HepG2 (cell line): ENCODE data around the gene GRIK2. TPM values are rescaled to one million over a fixed set of nuclear protein-coding genes. Genes with fewer than 3 reads are reported as not detected.

Source experiments
- ATAC-seq: fragments of 200-7000 bp; cut with Tn5 transposase; 3 replicates; pipeline ENCODE4 v1.9.1; 2020; ENCODE audit warnings: mild to moderate bottlenecking, moderate library complexity
- BruUV-seq: library from RNA; stranded (reverse); fragments of 400-500 nt; replicated peaks from 2 replicates; lab custom pipeline; 2021; lab: Mats Ljungman, UMichigan
- CTCF ChIA-PET: fragments of 300-600 bp; formaldehyde crosslinking; extraction: SDS; loops from one replicate; lab custom pipeline; 2021; ENCODE audit warnings: low total read pairs, inconsistent platforms, low intra/inter-chr PET ratio; lab: Yijun Ruan, JAX
- POLR2A ChIA-PET: fragments of 350-600 bp; sonication (Branson Sonifier 250); formaldehyde crosslinking; loops from one replicate; lab custom pipeline; 2020; ENCODE audit warnings: antibody characterized with exemption, inconsistent platforms; lab: Yijun Ruan, JAX
- DNase-seq: peaks from one replicate; pipeline ENCODE4 v3.0.0-alpha.2; 2015; ENCODE audit warnings: low spot score
- FAIRE-seq: peaks from 3 replicates; lab custom pipeline; 2011; peaks lifted over from hg19 to GRCh38; lab: Jason Lieb, UNC
- H2AFZ ChIP-seq: one replicate; pipeline ENCODE4 v1.6.1; 2011; ENCODE audit warnings: low read length, inconsistent platforms
- H3K27ac ChIP-seq: fragments of 300-600 bp; 3 replicates; pipeline ENCODE4 v1.8.0; 2011; ENCODE audit warnings: mixed run types, mild to moderate bottlenecking, mixed read lengths, low read length, inconsistent platforms; ENCODE audit not compliant: insufficient read depth; ENCODE audit errors: extremely low read length
- H3K27me3 ChIP-seq, 2 experiments: fragments of 200-600 bp in 1 of 2; 2 replicates in 1 of 2; 3 replicates in 1 of 2; pipeline versions ENCODE4 v1.6.0 to v1.8.0; 2011; ENCODE audit warnings: low read length in 2 of 2, mild to moderate bottlenecking in 2 of 2, moderate library complexity in 2 of 2, inconsistent platforms in 1 of 2; ENCODE audit not compliant: insufficient read depth in 2 of 2, control insufficient read depth in 1 of 2
- H3K36me3 ChIP-seq, 2 experiments: fragments of 200-600 bp in 1 of 2; replicated peaks in 1 of 2; 2 replicates in 1 of 2; 3 replicates in 1 of 2; pipeline versions ENCODE4 v1.5.1 to v1.8.0; 2011; ENCODE audit warnings: low read length in 2 of 2, inconsistent platforms in 1 of 2; ENCODE audit not compliant: insufficient read depth in 2 of 2, control insufficient read depth in 1 of 2
- H3K4me1 ChIP-seq: 2 replicates; pipeline ENCODE4 v1.5.1; 2012; ENCODE audit warnings: low read length, inconsistent platforms; ENCODE audit not compliant: insufficient read depth
- H3K4me2 ChIP-seq: 2 replicates; pipeline ENCODE4 v1.6.0; 2011; ENCODE audit warnings: low read depth, low read length, inconsistent platforms
- H3K4me3 ChIP-seq, 3 experiments: fragments of 200-600 bp in 1 of 3; sonication (generic), shearing (Covaris generic) in 1 of 3; replicated peaks in 1 of 3; 2 replicates each; pipeline ENCODE4 v1.5.1; 2011 to 2016; ENCODE audit warnings: low read length in 3 of 3, inconsistent platforms in 2 of 3, low read depth in 2 of 3, mild to moderate bottlenecking in 2 of 3, control low read depth in 1 of 3, mixed read lengths in 1 of 3; ENCODE audit not compliant: insufficient read depth in 1 of 3
- H3K79me2 ChIP-seq: one replicate; pipeline ENCODE4 v1.6.1; 2011; ENCODE audit warnings: low read length, inconsistent platforms; ENCODE audit not compliant: insufficient read depth
- H3K9ac ChIP-seq: 2 replicates; pipeline ENCODE4 v1.6.0; 2011; ENCODE audit warnings: mild to moderate bottlenecking, low read depth, low read length, inconsistent platforms; ENCODE audit not compliant: insufficient read depth
- H3K9me3 ChIP-seq: 2 replicates; pipeline ENCODE4 v1.5.1; 2012; ENCODE audit warnings: mild to moderate bottlenecking, low read length
- H4K20me1 ChIP-seq: 2 replicates; pipeline ENCODE4 v1.6.0; 2011; ENCODE audit warnings: inconsistent platforms, mild to moderate bottlenecking, low read length, moderate library complexity; ENCODE audit not compliant: insufficient read depth
- CAMTA2 ChIP-seq: sonication (generic); formaldehyde crosslinking; IDR thresholded peaks from 2 replicates; pipeline ENCODE4 v1.4.0; 2020; ENCODE audit warnings: mild to moderate bottlenecking, missing genetic modification reagents, borderline replicate concordance
- ETV5 ChIP-seq: IDR thresholded peaks from 2 replicates; pipeline ENCODE4 v1.6.1; 2018; ENCODE audit warnings: missing biosample characterization, missing genetic modification reagents, inconsistent platforms, borderline replicate concordance
- GTF3A ChIP-seq: sonication (generic); formaldehyde crosslinking; conservative IDR thresholded peaks from 2 replicates; pipeline ENCODE4 v1.4.0; 2020; ENCODE audit warnings: mild to moderate bottlenecking, missing genetic modification reagents
- HHEX ChIP-seq: IDR thresholded peaks from 2 replicates; pipeline ENCODE4 v1.6.1; 2016; ENCODE audit warnings: control low read depth
- HOXA3 ChIP-seq: sonication (generic); formaldehyde crosslinking; IDR thresholded peaks from 2 replicates; pipeline ENCODE4 v1.5.0; 2020; ENCODE audit warnings: missing genetic modification reagents
- HOXA5 ChIP-seq: sonication (generic); formaldehyde crosslinking; IDR thresholded peaks from 2 replicates; pipeline ENCODE4 v1.4.0; 2020; ENCODE audit warnings: missing genetic modification reagents
- PCBP1 ChIP-seq: fragments of 200-400 bp; formaldehyde crosslinking; IDR thresholded peaks from 2 replicates; pipeline ENCODE4 v1.6.1; 2017; ENCODE audit warnings: mild to moderate bottlenecking, low read depth, low read length, borderline replicate concordance
- REPIN1 ChIP-seq: sonication (generic); formaldehyde crosslinking; IDR thresholded peaks from 2 replicates; pipeline ENCODE4 v1.8.0; 2022; ENCODE audit warnings: missing genetic modification reagents, low read depth, mild to moderate bottlenecking, borderline replicate concordance
- RFX3 ChIP-seq: IDR thresholded peaks from 2 replicates; pipeline ENCODE4 v1.6.1; 2016; ENCODE audit warnings: missing biosample characterization, missing genetic modification reagents
- SOX13 ChIP-seq, 3 experiments: fragments of 450-650 bp in 1 of 3; sonication (generic) in 1 of 3; formaldehyde crosslinking in 1 of 3; IDR thresholded peaks in 2 of 3; conservative IDR thresholded peaks in 1 of 3; 2 replicates each; pipeline versions ENCODE4 v1.5.0 to v1.6.1; 2016 to 2020; ENCODE audit warnings: antibody characterized with exemption in 1 of 3, mild to moderate bottlenecking in 1 of 3, missing compliant biosample characterization in 1 of 3, missing genetic modification reagents in 1 of 3, moderate library complexity in 1 of 3
- ZNF335 ChIP-seq: sonication (generic); formaldehyde crosslinking; IDR thresholded peaks from 2 replicates; pipeline ENCODE4 v1.4.0; 2020; ENCODE audit warnings: missing genetic modification reagents
- ZNF558 ChIP-seq: sonication (generic); formaldehyde crosslinking; IDR thresholded peaks from 2 replicates; pipeline ENCODE4 v1.9.0; 2022; ENCODE audit warnings: mild to moderate bottlenecking, missing genetic modification reagents, borderline replicate concordance
- ZNF605 ChIP-seq: sonication (generic); formaldehyde crosslinking; IDR thresholded peaks from 2 replicates; pipeline ENCODE4 v1.8.0; 2022; ENCODE audit warnings: mild to moderate bottlenecking, missing genetic modification reagents
- in situ Hi-C: cut with HindIII; loops from 2 replicates; pipeline ENCODE4 v1.10.0; 2017; ENCODE audit warnings: low pct_unique_long_range_greater_than_20kb; ENCODE audit not compliant: extremely low pct_ligation_motif_present
- intact Hi-C: fragments of 100-400 bp; cut with micrococcal nuclease; formaldehyde crosslinking; loops from one replicate; pipeline ENCODE4 v1.10.0; 2022; ENCODE audit not compliant: unreplicated experiment
- polyA plus RNA-seq, 8 experiments: library from polyadenylated mRNA; depleted of rRNA in 3 of 8; stranded (reverse) in 7 of 8; unstranded in 1 of 8; fragments of >200 nt; fragmentation: Illumina TruSeq in 4 of 8; extraction: Trizol in 4 of 8; gene quantifications; 2 replicates each; pipeline versions ENCODE4 v1.2.1 to v1.2.3, GENCODE V29; 2011 to 2016; ENCODE audit warnings: low read depth in 4 of 8, missing spikeins in 1 of 8, mixed read lengths in 1 of 8; ENCODE audit not compliant: insufficient read depth in 1 of 8
- total RNA-seq, 5 experiments: library from RNA; depleted of rRNA; stranded (reverse); fragments of >200 nt; fragmentation: Illumina TruSeq; extraction: Trizol; gene quantifications; 2 replicates each; pipeline ENCODE4 v1.2.3, GENCODE V29; 2016; ENCODE audit warnings: low read depth in 1 of 5
- TF ChIP-seq, protein P1 (sequence below): sonication (generic); formaldehyde crosslinking; IDR thresholded peaks from 2 replicates; pipeline ENCODE4 v1.4.0; 2020; ENCODE audit warnings: missing genetic modification reagents
- TF ChIP-seq, protein P2 (sequence below): sonication (generic); formaldehyde crosslinking; IDR thresholded peaks from 2 replicates; pipeline ENCODE4 v1.5.0; 2020; ENCODE audit warnings: mild to moderate bottlenecking, low read depth, missing genetic modification reagents, borderline replicate concordance
- TF ChIP-seq, protein P3 (sequence below): sonication (generic); formaldehyde crosslinking; IDR thresholded peaks from 2 replicates; pipeline ENCODE4 v1.8.0; 2023; ENCODE audit warnings: mild to moderate bottlenecking, missing genetic modification reagents
- TF ChIP-seq, protein P4 (sequence below): IDR thresholded peaks from 2 replicates; pipeline ENCODE4 v1.6.1; 2016; ENCODE audit warnings: missing compliant biosample characterization, missing genetic modification reagents, borderline replicate concordance

GRIK2 gene
- total and polyA plus RNA-seq, 2 of the 13 experiments (the other 11 are each of a cell fraction or from before 2014, with no cell fraction given): not detected

DNA sequence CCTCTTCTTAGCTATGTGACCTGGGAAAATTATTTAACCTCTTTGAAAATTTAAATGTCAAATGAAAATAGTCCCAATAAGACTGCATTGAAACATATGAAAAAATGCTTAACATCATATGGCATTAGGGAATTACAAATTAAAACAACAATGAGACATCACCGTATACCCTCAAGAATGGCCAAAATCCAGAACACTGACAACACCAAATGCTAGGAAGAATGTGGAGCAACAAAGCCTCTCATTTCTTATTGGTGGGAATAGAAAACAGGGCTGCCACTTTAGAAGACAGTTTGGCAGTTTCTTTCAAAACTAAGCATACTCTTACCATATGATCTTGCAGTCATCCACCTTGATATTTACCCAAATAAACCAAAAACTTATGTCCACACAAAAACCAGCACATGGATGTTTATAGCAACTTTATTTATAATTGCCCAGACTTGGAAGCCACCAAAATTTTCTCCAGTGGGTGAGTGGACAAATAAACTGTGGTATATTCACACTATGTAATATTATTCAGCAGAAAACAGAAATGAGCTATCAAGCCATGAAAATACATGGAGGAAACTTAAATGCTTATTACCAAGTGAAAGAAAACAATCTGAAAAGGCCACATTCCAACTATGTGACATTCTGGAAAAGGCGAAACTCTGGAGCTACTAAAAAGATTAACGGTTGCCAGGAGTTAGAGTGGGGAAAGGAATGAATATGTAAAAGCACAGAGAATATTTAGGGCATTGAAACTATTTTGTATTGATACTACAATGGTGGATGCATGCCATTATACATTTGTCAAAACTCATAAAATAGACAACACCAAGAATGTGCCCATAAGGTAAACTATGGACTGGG lies 459.9 kb downstream of the GRIK2 start (continued):
- no peak for TF ChIP-seq REPIN1
- TF ChIP-seq HOXA3 (CRISPR knock-in tag): no peak
- TF ChIP-seq ETV5 (CRISPR knock-in tag): no peak
- TF ChIP-seq, protein P1, sequence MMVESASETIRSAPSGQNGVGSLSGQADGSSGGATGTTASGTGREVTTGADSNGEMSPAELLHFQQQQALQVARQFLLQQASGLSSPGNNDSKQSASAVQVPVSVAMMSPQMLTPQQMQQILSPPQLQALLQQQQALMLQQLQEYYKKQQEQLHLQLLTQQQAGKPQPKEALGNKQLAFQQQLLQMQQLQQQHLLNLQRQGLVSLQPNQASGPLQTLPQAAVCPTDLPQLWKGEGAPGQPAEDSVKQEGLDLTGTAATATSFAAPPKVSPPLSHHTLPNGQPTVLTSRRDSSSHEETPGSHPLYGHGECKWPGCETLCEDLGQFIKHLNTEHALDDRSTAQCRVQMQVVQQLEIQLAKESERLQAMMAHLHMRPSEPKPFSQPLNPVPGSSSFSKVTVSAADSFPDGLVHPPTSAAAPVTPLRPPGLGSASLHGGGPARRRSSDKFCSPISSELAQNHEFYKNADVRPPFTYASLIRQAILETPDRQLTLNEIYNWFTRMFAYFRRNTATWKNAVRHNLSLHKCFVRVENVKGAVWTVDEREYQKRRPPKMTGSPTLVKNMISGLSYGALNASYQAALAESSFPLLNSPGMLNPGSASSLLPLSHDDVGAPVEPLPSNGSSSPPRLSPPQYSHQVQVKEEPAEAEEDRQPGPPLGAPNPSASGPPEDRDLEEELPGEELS (CRISPR knock-in tag): no peak
- TF ChIP-seq, protein P2, sequence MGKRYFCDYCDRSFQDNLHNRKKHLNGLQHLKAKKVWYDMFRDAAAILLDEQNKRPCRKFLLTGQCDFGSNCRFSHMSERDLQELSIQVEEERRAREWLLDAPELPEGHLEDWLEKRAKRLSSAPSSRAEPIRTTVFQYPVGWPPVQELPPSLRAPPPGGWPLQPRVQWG (CRISPR knock-in tag): no peak
- TF ChIP-seq, protein P3, sequence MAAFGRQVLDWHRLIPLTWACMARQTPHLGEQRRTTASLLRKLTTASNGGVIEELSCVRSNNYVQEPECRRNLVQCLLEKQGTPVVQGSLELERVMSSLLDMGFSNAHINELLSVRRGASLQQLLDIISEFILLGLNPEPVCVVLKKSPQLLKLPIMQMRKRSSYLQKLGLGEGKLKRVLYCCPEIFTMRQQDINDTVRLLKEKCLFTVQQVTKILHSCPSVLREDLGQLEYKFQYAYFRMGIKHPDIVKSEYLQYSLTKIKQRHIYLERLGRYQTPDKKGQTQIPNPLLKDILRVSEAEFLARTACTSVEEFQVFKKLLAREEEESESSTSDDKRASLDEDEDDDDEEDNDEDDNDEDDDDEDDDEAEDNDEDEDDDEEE (CRISPR knock-in tag): no peak
- TF ChIP-seq CAMTA2 (CRISPR knock-in tag): no peak
- TF ChIP-seq ZNF558 (CRISPR knock-in tag): no peak

DNA sequence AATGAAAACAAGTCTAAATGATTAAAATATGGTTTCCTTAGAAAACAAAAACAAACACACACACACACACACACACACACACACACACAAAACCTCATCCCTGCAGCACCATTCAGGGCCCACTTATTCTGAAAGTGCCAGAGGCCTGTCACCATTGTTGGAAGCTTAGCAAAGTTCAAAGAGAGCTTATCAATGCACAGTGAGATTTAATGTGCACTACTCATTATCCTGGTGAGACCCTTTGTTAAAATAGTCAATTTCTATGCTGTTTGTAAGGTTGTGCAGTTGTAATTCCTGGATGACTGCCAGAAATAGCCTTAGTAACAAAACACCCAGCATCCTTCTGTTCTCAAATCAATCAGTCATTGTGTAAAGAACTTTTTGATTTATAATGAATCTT lies 482.9 kb downstream of the GRIK2 start:
- POLR2A ChIA-PET: no interaction called here
- no TSS peak for BruUV-seq
- Histone ChIP-seq H3K4me2 (no peak overlapping the region), H3K27ac (no peak overlapping the region), H3K9me3 (no peaks in the 10 kb centered on the region), H3K4me3 (no peak overlapping the region), H3K4me1 (no peaks in the 10 kb centered on the region), H3K36me3 (no peaks in the 10 kb centered on the region), H3K9ac (no peak overlapping the region), H3K27me3 (no peaks in the 10 kb centered on the region), H2AFZ (no peak overlapping the region), H4K20me1 (no peaks in the 10 kb centered on the region), H3K79me2 (no peaks in the 10 kb centered on the region)
- in situ Hi-C loops: no loop called here
- no peak for DNase-seq
- FAIRE-seq: no peak
- intact Hi-C loops: no loop called here
- CTCF ChIA-PET: no interaction called here
- ATAC-seq: no peak
- TF ChIP-seq ZNF335 (CRISPR knock-in tag) (no peak), GTF3A (no peak), HOXA5 (CRISPR knock-in tag) (no peak), PCBP1 (no peak), ZNF605 (CRISPR knock-in tag) (no peak), RFX3 (CRISPR knock-in tag) (no peak), SOX13 (IDR thresholded peaks at IDR 0.05) (no peak), SOX13 (CRISPR knock-in tag; conservative IDR thresholded peaks at IDR 0.05 in 1 of 2, IDR thresholded peaks at IDR 0.05 in 1 of 2) (no peak), HHEX (CRISPR knock-in tag) (no peak)
- TF ChIP-seq, protein P4, sequence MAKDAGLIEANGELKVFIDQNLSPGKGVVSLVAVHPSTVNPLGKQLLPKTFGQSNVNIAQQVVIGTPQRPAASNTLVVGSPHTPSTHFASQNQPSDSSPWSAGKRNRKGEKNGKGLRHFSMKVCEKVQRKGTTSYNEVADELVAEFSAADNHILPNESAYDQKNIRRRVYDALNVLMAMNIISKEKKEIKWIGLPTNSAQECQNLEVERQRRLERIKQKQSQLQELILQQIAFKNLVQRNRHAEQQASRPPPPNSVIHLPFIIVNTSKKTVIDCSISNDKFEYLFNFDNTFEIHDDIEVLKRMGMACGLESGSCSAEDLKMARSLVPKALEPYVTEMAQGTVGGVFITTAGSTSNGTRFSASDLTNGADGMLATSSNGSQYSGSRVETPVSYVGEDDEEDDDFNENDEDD: no peak
